Neural progenitor cell (in vitro differentiated cells): Measurements from ENCODE around the gene MARS1.

Experiments
- EZH2 ChIP-seq: fragments of 200-600 bp; sonication (generic); IDR thresholded peaks from 2 replicates; pipeline ENCODE4 v1.6.1; 2017; ENCODE audit warnings: antibody characterized with exemption, mild to moderate bottlenecking, moderate library complexity
- EZH2phosphoT487 ChIP-seq: fragments of 200-600 bp; sonication (generic); IDR thresholded peaks from 2 replicates; pipeline ENCODE4 v1.6.1; 2017; ENCODE audit warnings: antibody characterized with exemption
- TF ChIP-seq, protein P1 (sequence below): fragments of 200-600 bp; sonication (generic); IDR thresholded peaks from 2 replicates; pipeline ENCODE4 v1.5.1; 2017; ENCODE audit warnings: antibody characterized with exemption, mild to moderate bottlenecking

DNA sequence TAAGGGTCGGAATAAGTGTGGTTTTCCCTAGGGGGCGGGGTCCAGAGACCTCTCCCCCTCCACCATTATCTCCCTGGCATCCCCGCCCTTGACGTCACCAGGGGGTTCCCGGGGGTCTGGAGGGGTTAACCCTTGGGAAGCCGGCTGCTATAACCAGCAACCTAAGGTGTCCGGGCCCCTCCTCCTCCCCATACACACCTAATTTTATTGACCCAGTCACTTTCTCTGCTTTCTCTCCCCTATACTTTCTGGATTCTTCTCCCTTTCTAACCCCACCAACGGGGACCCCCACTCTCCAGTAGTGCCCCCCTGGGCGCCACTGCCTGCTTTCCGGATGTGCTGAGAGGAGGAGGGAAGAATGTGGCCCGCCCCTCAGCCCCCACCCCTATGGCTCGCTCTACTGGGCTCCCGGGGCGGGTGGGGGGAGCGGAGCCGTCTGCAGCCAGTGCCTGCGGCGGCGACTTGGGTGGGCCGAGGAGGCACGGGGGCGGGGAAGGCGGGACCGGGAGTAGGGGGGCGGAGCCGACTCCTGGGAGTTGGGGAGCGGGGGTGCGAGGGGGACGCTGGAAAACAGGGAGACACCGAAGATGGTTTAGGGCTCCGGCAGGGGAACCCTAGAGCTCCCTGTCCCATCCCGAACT lies 26.5 kb upstream of the MARS1 start:
- TF ChIP-seq, protein P1, sequence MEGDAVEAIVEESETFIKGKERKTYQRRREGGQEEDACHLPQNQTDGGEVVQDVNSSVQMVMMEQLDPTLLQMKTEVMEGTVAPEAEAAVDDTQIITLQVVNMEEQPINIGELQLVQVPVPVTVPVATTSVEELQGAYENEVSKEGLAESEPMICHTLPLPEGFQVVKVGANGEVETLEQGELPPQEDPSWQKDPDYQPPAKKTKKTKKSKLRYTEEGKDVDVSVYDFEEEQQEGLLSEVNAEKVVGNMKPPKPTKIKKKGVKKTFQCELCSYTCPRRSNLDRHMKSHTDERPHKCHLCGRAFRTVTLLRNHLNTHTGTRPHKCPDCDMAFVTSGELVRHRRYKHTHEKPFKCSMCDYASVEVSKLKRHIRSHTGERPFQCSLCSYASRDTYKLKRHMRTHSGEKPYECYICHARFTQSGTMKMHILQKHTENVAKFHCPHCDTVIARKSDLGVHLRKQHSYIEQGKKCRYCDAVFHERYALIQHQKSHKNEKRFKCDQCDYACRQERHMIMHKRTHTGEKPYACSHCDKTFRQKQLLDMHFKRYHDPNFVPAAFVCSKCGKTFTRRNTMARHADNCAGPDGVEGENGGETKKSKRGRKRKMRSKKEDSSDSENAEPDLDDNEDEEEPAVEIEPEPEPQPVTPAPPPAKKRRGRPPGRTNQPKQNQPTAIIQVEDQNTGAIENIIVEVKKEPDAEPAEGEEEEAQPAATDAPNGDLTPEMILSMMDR = no peak
- TF ChIP-seq EZH2 (no peak), EZH2phosphoT487 (no peak)
